NCI-H526 treated with DMSO at 0.1 percent for 48 hours (cell line): ENCODE results near the gene MAD1L1.

ENCODE experiments used
- DNase-seq: peaks from one replicate; lab custom pipeline; 2025; lab: John Stamatoyannopoulos, UW

The MAD1L1 gene

DNA sequence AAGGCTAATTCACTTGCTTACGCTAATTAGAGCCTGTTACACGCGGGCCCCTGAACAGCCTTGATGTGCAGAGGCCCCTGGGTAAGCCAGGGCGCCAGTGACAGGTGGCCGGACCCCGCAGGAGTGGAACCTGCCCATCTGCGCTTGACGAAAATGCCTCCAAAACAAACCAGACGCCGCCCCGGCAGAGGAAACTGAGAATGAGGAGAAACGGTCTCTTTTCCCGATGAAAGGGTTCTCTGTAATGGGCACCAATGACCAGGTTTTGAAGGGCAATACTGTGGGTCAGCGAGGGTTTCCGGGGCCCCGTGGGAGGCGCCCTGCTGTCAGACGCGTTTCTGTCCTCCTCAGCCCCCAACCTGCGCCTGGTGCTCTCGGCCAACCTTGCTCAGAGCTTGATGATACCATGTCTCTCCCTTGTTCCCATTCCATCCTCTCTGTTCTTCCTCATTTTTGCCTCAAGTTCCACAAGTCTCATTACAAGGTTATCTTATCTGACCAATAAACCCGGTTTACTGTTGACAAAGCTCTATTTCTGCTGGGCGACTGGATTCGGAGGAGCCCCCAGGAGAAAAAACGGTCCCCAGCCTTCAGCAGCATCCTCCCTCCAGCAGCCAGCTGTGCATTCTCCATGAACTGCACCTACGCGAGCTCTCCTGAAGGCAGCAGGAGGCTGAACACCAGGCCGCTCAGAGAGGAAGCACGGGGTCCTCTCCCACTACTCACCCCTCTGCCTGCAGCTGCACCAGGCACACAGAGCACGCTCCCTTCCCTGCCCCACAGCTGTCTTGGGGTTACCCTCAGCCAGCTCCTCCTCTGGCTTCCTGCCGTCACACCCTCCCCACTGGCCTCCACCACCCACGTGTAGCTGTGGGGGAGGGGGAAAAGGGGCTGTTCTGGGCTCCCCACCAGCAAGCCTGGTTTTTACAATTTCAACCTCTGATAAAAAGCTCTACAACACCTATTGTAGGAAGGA lies 202.0 kb downstream of the MAD1L1 start:
- DNase-seq, result no peak

DNA sequence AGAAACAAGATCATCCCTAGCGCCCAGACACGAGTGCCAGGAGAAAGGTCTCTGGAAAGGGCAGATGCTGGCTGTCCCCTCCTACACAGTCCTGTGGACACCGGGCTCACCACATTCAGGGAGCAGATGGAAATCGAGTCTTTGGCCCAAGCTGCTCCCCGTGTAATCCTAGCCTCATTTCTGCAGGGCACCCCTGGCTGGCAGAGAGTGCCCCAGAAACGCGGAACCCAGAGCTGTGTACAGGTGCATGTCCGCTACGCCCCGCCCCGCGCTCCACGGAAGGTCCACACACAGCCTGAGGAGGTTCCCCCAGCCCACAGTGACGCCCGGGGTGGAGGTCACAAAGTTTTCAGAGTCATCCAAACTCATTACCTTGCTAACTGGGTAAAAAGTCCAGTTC lies 202.8 kb downstream of the MAD1L1 start:
- DNase-seq, result no peak

DNA sequence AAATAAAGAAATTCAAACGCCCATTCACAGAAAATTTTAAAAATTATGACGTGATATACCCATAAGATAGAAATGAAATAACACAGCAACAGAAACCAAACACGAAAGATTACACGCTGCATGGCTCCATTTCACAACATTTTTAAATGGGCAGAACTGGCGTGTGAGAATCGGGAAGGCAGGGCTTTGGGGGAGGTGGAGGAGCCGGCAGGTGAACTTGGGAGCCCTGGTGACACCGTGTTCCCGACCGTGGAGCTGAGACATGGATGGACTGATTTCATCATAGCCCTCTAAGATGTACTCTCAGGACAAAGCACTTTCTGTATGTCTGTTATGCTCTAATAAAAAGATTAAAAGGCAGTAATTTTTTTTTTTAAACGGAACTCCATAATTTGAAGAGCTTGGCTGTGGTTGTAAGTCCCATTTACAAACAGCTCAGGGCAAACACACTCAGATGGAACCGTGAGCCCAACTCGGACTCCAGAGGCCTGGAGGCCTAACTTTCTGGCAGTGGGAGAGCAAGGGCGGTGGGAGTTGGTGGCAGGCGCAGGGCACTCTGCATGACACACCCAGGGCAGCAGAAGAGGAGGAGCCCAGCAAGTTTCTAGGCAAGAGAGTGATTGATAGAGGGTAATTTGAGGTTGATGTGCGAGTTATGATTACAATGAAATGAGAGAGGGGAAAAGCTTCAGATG lies 203.4 kb downstream of the MAD1L1 start:
- DNase-seq, result no peak

DNA sequence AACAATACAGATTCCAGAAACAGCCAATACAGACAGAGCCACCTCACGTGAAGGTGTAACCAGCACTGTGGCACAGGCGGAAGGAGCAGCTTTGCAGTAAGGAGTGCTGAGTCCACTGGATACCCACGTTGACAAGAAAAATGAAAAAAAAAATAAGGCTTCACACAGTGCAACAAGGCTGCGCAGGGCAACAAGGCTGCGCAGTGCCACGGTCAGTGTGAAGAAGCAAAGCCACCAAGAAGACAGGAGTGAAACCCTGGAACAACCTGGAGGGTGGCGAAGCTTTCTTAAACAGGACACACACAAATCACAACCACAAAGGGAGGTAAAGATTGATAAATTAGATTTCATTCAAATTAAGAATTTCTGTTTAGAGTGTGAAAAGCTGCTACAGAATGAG lies 204.0 kb downstream of the MAD1L1 start:
- DNase-seq, result no peak

DNA sequence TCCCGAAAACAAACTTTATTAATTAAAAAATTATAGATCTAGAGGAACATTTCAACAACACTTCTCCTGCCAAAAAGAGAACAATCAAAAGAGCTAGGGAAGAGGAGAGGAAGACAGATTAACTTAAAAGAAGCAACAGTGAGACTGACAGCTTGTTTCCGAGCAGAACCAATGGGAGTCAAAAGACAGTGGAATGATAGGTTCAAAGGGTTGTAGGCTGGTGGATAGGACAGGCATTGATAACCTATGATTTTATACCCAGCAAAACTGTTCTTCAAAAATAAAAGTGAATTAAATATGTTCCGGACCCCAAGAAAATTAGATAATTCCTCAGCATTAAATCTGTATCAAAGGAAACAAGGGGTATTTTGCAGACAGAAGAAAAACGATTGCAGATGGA lies 207.6 kb downstream of the MAD1L1 start:
- DNase-seq, result no peak

DNA sequence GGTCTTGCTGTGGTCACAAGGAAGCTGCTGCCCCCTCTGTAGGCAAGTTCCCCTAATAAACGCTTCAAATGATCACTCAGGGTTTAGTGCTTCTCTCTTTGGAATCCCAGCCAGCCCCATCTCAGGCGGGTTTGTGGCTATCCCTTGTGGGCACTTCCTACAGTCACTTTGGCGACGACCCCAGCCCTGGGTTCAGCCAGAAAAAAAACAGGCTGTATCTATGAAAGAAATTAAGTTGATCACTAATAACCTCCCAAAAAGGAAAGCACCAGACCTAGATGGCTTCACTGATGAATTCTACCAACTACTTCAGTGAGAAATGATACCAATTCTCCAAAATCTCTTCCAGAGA lies 208.2 kb downstream of the MAD1L1 start:
- DNase-seq, result no peak

DNA sequence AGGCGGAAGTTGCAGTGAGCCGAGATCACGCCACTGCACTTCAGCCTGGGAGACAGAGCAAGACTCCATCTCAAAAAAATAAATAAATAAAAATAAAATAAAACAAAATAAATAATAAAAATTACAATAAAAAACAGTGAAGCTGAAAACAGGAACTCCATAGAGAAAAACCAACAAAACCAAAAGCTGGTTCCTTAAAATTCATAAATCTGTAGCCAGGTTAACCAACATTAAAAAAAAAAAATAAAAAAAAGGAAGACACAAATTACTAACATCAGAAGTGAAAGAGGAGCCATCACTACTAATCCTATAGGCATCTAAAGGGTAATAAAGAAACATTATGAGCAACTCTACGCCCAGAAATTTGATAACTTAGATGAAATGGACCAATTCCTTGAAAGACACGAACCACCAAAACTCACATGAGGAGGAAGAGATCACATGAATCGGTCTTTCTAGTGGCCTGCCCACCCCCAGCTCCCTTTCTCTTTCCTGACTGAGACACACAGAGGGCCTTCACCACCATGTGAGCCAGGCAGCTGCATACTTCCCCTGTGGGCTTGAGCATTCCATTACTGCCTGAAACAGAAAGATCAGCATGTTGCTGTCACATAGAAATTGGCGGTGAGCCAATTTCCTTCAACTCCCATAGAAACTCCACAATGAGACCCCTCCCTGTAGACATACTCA lies 208.7 kb downstream of the MAD1L1 start:
- no peak for DNase-seq

DNA sequence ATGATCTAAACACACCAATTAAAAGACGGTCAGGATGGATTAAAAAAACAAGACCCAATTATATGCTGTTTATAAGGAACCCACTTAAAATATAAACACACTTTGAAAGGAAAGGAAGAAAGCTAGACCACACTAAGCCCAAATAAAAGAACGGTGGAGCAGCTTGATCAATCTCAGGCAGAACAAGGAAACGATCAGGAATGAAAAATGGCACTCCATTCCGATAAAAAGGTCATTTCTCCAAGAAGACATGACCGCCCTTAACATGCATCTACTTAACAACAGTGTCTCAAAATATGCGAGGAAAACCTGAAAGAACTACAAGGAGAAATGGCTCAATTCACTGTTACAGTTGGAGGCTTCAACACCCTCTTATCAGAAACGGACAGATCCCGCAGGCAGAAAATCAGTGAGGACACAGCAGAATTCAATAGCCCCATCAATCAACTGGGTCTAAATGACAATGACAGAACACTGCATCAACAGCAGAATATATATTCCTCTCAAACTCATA lies 210.0 kb downstream of the MAD1L1 start:
- DNase-seq, result no peak

DNA sequence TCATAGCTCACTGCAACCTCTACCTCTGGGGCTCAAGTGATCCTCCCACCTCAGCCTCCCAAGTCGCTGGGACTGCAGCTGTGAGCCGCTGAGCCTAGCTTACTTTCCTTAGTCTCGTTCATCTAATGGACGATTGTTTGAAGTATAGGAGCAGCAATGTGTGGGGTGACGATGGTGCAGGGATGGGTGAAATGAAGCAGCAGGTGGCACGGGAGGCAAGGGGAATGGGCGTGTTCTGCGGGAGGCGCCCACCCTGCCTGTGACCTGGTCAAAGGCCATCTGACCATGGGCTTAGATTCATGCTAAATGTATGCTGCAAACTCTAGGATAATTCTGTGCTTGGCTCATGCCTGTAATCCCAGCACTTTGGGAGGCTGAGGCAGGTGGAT lies 210.7 kb downstream of the MAD1L1 start:
- no peak for DNase-seq

DNA sequence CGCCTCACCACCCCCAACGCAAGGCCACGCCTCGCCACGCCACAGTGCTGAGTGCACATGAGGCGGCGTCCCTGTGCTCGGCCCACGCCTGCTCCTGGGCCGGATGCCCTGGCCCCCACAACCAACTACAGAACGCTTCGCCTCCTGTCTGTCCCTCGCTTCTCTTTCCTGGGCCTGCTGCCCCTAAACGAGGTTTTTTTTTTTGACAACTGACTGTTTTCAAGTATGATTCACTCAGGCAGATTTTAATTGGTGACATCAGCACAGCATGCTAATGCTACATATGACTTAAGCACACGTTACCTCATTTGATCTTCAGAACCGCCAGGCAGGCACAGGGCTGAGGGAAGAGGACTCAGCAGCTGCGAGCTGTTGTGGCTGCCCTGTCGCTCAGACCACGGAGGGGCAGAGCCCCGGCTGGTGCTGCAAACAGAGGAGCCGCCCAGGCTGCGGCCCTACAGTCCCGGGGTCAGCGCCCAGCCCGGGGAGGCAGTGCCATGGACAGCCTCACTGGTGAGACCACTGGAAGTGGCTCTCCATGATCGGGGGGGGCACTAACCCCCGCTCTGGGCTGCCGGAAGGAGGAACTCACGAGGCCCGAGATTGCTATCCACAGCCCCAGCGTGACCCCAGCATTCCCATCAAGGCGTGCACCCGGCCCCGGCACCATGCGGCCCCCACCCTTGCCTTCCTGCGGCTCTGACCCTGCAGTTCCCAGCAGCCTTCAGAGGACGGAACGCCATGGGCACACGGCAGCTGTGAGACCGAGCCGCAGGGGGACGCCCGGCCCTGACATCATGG lies 212.8 kb downstream of the MAD1L1 start:
- no peak for DNase-seq

DNA sequence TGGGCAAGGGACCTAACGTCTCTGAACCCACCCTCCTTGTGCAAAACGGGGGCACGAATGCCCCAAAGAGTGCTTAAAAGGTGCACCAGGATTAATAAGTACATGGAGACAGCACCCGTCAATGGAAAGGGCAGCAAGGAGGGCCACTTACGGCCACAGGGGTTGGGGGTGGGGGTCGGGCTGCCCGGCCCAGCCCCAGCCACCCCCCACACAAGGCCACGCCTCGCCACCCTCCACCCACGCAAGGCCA lies 213.4 kb downstream of the MAD1L1 start:
- DNase-seq, result no peak

DNA sequence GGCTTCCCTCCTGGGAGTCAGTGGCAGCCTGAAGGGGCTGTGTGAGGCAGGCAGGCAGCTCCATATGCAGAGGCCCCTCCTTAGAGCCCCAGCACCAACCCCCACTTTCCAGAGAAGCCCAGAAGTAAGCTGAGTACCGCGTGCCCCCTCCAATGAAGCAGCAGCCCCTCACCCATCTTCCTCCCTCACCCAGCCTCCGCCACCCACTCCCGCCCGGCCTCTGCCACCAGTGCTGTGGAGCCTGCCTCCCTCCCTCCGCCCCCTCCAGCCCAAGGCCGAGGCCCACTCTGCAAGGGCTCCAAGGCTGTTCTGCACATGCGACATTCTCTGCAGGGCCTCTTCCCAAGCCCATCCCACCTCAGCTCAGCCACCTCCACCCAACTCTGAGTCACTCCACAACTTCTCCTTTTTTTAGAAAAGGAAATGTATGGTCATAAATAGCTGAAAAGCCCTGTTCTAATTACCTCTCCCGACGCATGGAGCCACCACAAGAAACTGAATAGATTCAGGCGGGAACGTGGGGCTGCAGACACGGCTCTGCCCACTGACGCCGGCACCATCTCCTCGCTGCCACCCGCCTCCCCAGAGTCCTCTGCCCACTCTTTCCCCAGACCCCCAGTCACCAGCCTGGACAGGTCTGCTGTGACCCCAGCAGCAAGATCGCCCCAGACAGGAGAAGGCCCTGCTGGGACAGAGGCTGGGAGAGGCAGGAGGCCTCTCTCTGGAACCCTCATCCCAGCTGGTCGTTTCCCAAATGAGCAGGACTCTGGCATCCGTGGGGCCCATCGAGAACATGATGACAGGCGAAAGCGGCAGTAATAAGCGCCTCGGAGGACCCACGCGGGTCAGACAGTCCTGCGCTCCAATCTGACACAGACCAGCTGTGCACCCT lies 213.9 kb downstream of the MAD1L1 start:
- DNase-seq, result no peak

DNA sequence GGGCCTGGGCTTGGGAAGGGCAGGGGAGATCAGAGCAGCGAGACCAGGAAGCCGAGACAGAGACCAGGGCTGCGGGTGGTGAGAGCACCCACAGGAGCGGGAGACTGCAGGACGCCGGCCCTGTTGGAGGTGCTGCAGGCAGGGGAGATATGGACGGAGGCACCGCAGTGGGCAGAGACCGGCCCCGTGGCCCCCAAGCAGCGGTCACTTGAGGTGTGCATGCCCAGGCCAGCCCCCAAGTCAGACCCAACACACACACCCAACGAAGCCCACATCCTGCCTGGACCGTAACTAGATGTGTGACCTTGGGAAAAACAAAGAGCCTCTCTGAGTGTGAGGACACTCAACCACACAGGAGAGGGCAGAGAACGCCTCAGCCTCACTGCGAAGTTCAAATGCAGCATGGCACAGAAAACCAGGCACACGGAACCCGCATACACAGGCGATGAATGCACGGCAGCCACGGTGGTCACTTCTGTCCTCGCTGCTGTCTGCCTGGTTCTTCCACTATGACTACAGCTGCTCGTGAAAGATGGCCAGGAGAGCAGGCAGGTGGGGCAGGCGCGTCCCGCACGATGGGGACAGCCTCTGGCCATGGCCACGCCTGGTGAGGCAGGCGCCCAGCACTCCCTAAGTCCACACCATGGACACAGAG lies 214.7 kb downstream of the MAD1L1 start:
- no peak for DNase-seq

DNA sequence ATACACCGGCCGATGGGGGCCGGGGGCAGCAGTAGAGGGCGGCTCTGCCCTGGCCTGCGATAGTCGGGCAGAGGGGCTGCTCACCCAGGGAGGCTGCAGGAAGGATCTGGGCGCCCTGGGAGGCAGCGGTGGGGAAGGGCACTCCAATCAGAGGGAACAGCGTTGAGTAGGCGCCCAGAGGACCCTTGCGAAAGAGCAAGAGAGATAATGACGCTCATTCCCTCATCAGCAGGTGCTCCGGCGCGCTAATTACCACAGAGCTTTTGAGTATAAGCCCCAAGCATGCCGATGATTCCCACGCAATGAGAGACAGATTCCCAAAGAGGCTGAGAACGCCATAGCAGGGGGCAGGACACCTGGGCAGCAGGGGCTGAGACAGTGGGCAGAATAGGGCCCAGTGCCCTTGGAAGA lies 215.3 kb downstream of the MAD1L1 start:
- no peak for DNase-seq

DNA sequence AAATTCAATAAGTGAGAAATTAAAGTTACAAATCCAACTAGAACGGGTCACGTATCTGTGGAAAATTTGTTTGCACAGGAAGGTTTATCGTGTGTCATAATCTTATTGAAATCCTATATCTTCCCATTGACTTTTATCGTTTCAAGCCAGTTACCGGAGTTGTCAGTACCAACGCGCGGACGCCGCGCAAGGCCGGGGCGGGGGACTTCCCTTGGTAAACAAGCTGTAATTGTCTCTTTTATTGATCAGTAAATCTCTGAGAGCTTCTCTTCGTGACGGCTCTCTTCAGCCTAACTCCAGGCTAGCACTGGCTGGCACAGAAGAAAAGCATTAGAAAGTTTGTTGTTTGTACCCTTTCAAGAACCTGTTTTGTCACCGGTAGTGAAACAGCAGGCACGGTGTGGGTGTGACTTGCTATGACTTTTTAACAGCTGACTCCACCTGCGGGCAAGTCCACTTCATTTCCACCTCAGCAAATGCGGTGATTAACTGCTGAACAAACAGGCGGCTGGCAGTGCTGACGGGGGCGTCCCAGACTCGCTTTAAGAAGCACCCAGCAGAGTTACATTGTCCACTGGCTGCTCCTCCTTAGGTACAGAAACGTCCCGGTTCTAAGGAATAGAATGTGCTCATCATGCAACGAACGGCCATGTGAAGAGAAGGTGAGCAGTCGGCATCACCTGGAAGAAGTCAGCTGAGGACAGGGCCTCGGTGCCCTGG lies 215.8 kb downstream of the MAD1L1 start:
- DNase-seq, result no peak

DNA sequence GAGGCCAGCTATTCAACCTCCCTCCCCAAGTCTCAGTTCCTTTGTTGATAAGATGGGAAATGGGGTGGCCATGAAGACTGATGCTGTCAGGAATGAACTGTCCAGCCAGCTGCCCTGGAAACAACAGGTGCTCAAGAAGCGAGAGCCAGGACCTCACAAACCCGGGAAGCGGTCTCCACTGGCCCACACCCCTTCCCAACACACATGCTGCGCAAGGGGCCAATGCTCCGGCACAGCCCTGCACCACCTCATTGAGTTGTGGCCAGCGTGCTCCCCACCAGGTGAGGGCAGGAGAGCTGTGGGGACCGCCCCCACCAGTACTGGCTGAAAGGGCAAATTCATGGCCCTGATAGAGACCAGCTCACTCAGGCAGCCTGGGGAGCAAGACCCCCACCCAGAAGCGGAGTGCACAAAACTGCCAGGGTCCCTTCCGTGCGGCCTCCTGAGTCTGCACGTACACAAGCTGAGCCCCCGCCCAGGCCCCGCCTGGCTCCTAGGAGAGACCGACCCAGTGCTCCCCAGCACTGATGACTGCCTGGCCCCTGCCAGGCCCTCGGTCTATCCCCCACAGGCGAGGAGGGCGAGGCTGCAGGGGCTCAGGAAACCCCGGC lies 216.6 kb downstream of the MAD1L1 start:
- DNase-seq, result no peak

DNA sequence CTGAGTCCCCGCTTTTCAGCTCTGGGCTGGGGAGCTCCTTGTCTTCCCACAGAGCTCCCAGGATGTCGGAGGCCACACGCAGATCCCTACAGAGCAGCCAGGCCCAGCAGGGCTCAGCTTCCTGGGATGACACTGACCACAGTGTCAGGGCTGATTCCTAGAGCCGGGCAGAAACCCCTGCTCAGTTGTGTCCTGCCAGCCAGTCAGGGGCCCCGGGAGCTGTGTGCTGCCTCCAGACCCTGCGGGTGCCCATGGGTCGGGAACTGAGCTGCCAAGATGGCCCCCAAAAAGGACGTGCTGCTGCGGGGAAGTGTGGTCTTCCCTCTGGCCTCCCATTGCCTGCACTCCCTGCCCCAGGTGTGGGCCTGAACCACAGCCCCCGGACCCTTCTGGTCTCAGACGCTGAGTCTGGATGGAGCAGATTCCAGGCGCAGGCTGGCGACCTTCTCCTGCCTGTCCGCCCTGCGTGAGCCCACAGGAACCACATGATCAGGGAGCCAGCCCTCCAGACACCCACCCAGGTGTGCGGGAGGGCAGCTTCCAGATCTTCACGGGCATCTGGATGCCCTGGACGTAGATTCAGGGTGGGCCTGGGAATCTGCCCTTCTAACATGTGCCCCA lies 217.4 kb downstream of the MAD1L1 start:
- no peak for DNase-seq

DNA sequence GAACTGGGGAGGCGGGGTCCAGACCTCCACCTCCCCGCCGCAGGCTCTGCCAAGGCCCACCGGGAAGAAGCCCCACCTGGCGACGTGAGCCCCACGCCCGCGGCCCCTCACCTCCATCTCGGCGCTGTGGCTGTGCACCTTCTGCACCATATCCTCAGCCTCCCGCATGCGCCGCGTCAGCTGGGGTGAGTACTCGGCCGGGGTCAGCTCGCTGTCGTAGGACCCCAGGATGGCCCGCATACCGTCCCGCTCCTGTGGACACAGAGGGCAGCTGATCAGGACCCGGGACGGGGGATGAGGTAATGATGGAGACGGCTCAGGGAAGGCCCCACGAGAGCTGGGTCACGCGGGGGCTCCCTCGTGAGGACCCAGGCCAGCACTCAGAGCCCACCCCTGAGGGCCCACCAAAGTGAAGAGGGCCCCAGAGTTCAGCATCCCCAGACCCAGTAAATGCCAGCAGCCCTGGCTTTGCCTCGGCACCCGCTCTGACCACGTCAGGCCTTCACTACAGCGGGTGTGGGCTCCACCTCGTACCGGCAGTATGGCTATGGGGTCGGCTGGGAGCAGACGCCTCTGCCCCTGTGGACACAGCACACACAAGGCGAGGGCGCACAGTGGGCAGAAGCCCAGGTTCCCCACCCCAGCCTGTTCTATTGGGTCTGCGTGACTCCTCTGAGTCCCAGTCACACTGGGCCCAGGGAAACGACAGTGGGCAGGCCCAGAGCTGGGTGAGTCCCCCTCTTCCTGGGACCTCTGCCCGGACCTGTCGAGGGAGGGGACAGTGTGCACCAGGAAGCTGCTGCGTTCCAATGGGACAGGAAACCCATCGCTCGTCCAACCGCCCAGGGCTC lies 218.1 kb downstream of the MAD1L1 start:
- DNase-seq, result no peak
